Fibroblast of skin of left quadriceps (primary cell): ENCODE results near the gene CCDC137.
"Not testable (repeated sequence)": the region's sequence is repeated elsewhere in the genome, so short reads cannot be mapped to it uniquely, and the experiment has no call there.

Experiments
- DNase-seq, 2 experiments: peaks; one replicate each; pipeline ENCODE4 v3.0.0-alpha.2; 2013; ENCODE audit warnings: low read depth in 2 of 2

CCDC137 gene

GRCh38 chr17:81651692-81652091, 14.8 kb upstream of the CCDC137 start:
- peak in 1 of 2 experiments; percentile 20 for DNase-seq

GRCh38 chr17:81652906-81653771, 13.4 kb upstream of the CCDC137 start:
- no peak for DNase-seq

GRCh38 chr17:81655378-81656117, 11.0 kb upstream of the CCDC137 start:
- no peak for DNase-seq

GRCh38 chr17:81656118-81656743, 10.3 kb upstream of the CCDC137 start, which contains the start of gene PDE6G:
PDE6G (minus strand) TSS chr17:81656542; CDS start chr17:81653305, 3,237 bp downstream.
- no peak for DNase-seq

GRCh38 chr17:81656835-81657234, 9.7 kb upstream of the CCDC137 start:
- no peak for DNase-seq

GRCh38 chr17:81659038-81659437, 7.5 kb upstream of the CCDC137 start:
- DNase-seq: no peak

- no peak for DNase-seq
These were observed 6.1 kb upstream of the CCDC137 start for GRCh38 chr17:81660441-81660840.

GRCh38 chr17:81662002-81662401, 4.5 kb upstream of the CCDC137 start:
- no peak for DNase-seq

GRCh38 chr17:81664051-81664470, 2.5 kb upstream of the CCDC137 start:
- DNase-seq: no peak

GRCh38 chr17:81665205-81666091, 1.1 kb upstream of the CCDC137 start:
- no peak for DNase-seq

GRCh38 chr17:81666092-81666341, 520 bp upstream of the CCDC137 start:
- no peak for DNase-seq

GRCh38 chr17:81667754-81668153, 1.2 kb downstream of the CCDC137 start:
- DNase-seq: no peak

- no peak for DNase-seq
These were observed 6.0 kb downstream of the CCDC137 start for GRCh38 chr17:81672504-81672903.

- no peak for DNase-seq
These were observed 6.4 kb downstream of the CCDC137 start for GRCh38 chr17:81672954-81673353.

GRCh38 chr17:81673561-81674258, 7.2 kb downstream of the CCDC137 start:
- DNase-seq: no peak

GRCh38 chr17:81675515-81676221, 9.1 kb downstream of the CCDC137 start:
- DNase-seq: not testable (repeated sequence)

- no peak for DNase-seq
These were observed 10.4 kb downstream of the CCDC137 start for GRCh38 chr17:81676906-81677305.

GRCh38 chr17:81680150-81680549, 13.6 kb downstream of the CCDC137 start:
- DNase-seq: no peak

GRCh38 chr17:81681672-81682071, 15.1 kb downstream of the CCDC137 start:
- no peak for DNase-seq

GRCh38 chr17:81682565-81683207, 16.1 kb downstream of the CCDC137 start:
- no peak for DNase-seq
